ENCODE data around the gene CPT1A. TPM values are rescaled to one million over a fixed set of nuclear protein-coding genes. Genes with fewer than 3 reads are reported as not detected.

Gene CPT1A
- total RNA-seq, 2 donors from 2014 or later: 56.6 to 63.5 TPM

GRCh38 chr11:68837583-68838571 lies 3.8 kb downstream of the CPT1A start:
- ATAC-seq (no peak), DNase-seq (no peak)
- intact Hi-C loops (cut with DNase I): no loop called here

GRCh38 chr11:68835749-68836148 lies 6.0 kb downstream of the CPT1A start:
- DNase-seq (no peak), ATAC-seq (no peak)
- intact Hi-C loops (cut with DNase I): no loop called here

GRCh38 chr11:68835328-68835727 lies 6.4 kb downstream of the CPT1A start:
- intact Hi-C loops (cut with DNase I): no loop called here
- ATAC-seq (no peak), DNase-seq (no peak)

GRCh38 chr11:68832476-68833181 lies 9.1 kb downstream of the CPT1A start:
- ATAC-seq: peak; percentile 32 to 56
- intact Hi-C loops (cut with DNase I): no loop called here
- DNase-seq: no peak

GRCh38 chr11:68831124-68831523 lies 10.6 kb downstream of the CPT1A start:
- DNase-seq (no peak), ATAC-seq (no peak)
- intact Hi-C loops (cut with DNase I): no loop called here

- intact Hi-C loops (cut with DNase I): no loop called here
- no peak for ATAC-seq
Observed at GRCh38 chr11:68829581-68829980, 12.1 kb downstream of the CPT1A start.

GRCh38 chr11:68828957-68829356 lies 12.8 kb downstream of the CPT1A start:
- DNase-seq (no peak), ATAC-seq (no peak)
- intact Hi-C loops (cut with DNase I): no loop called here

More at GRCh38 chr11:68829581-68829980, 12.1 kb downstream of the CPT1A start:
- DNase-seq: no peak

GRCh38 chr11:68828155-68828931 lies 13.4 kb downstream of the CPT1A start:
- ATAC-seq (peak; percentile 68 to 76), DNase-seq (no peak)
- intact Hi-C loops (cut with DNase I): no loop called here

GRCh38 chr11:68827733-68828132 lies 14.0 kb downstream of the CPT1A start:
- intact Hi-C loops (cut with DNase I): no loop called here
- ATAC-seq (peak in 1 of 2 donors; percentile 12), DNase-seq (no peak)

GRCh38 chr11:68826726-68827125 lies 15.0 kb downstream of the CPT1A start:
- ATAC-seq (no peak), DNase-seq (no peak)
- intact Hi-C loops (cut with DNase I): no loop called here

GRCh38 chr11:68825571-68825970 lies 16.1 kb downstream of the CPT1A start:
- DNase-seq (no peak), ATAC-seq (no peak)
- intact Hi-C loops (cut with DNase I): no loop called here

- intact Hi-C loops (cut with DNase I): no loop called here
- DNase-seq (no peak), ATAC-seq (no peak)
Observed at GRCh38 chr11:68822546-68822945, 19.2 kb downstream of the CPT1A start.

GRCh38 chr11:68821670-68822069 lies 20.0 kb downstream of the CPT1A start:
- intact Hi-C loops (cut with DNase I): no loop called here
- no peak for DNase-seq
- no peak for ATAC-seq

GRCh38 chr11:68819362-68819761 lies 22.4 kb downstream of the CPT1A start:
- no peak for DNase-seq
- intact Hi-C loops (cut with DNase I): no loop called here
- no peak for ATAC-seq

GRCh38 chr11:68818181-68818580 lies 23.5 kb downstream of the CPT1A start:
- no peak for DNase-seq
- intact Hi-C loops (cut with DNase I): no loop called here
- no peak for ATAC-seq

- no peak for DNase-seq
- no peak for ATAC-seq
- intact Hi-C loops (cut with DNase I): no loop called here
Observed at GRCh38 chr11:68817554-68817953, 24.2 kb downstream of the CPT1A start.

GRCh38 chr11:68816917-68817419 lies 24.7 kb downstream of the CPT1A start:
- DNase-seq: no peak
- ATAC-seq: no peak
- intact Hi-C loops (cut with DNase I): no loop called here

- intact Hi-C loops (cut with DNase I): no loop called here
- ATAC-seq: no peak
- DNase-seq: no peak
Observed at GRCh38 chr11:68816251-68816776, 25.4 kb downstream of the CPT1A start.

- ATAC-seq (no peak), DNase-seq (no peak)
- intact Hi-C loops (cut with DNase I): no loop called here
Observed at GRCh38 chr11:68813773-68814172, 27.9 kb downstream of the CPT1A start.
